OCI-LY7 (cell line): ENCODE data around the gene ISYNA1. TPM values are rescaled to one million over a fixed set of nuclear protein-coding genes. Genes with fewer than 3 reads are reported as not detected.

Source experiments
- BruUV-seq: library from RNA; stranded (reverse); fragments of 400-500 nt; replicated peaks from 2 replicates; lab custom pipeline; 2021; lab: Mats Ljungman, UMichigan
- CTCF ChIA-PET: fragments of 300-600 bp; sonication (Branson Sonifier 250); formaldehyde crosslinking; loops from one replicate; lab custom pipeline; 2022; ENCODE audit warnings: antibody characterized with exemption; ENCODE audit not compliant: unreplicated experiment; lab: Charles Lee
- POLR2A ChIA-PET: fragments of 300-600 bp; sonication (Branson Sonifier 250); formaldehyde crosslinking; loops from one replicate; lab custom pipeline; 2022; ENCODE audit warnings: antibody characterized with exemption; lab: Charles Lee
- DNase-seq: peaks from one replicate; pipeline ENCODE4 v3.0.0-alpha.2; 2015; ENCODE audit warnings: low spot score
- H2AFZ ChIP-seq: fragments of 200-600 bp; sonication (generic), shearing (Covaris generic); 2 replicates; pipeline ENCODE4 v1.6.1; 2014; ENCODE audit warnings: mild to moderate bottlenecking, antibody characterized with exemption, low read length, moderate library complexity
- H3K27ac ChIP-seq: fragments of 200-600 bp; sonication (generic); 2 replicates; pipeline ENCODE4 v1.5.1; 2014; ENCODE audit warnings: mixed run types, low read depth, mild to moderate bottlenecking, moderate library complexity, low read length, inconsistent platforms; ENCODE audit not compliant: poor library complexity, severe bottlenecking
- H3K36me3 ChIP-seq: fragments of 200-600 bp; sonication (generic); 2 replicates; pipeline ENCODE4 v1.6.1; 2014; ENCODE audit warnings: mild to moderate bottlenecking, antibody characterized with exemption, low read length, moderate library complexity, mixed read lengths; ENCODE audit not compliant: insufficient read depth
- H3K4me1 ChIP-seq: fragments of 200-600 bp; sonication (generic); 2 replicates; pipeline ENCODE4 v1.5.1; 2014; ENCODE audit warnings: mild to moderate bottlenecking, low read length; ENCODE audit not compliant: insufficient read depth, poor library complexity, severe bottlenecking
- H3K4me2 ChIP-seq: fragments of 200-600 bp; sonication (generic); 2 replicates; pipeline ENCODE4 v1.6.1; 2014; ENCODE audit warnings: mild to moderate bottlenecking, low read length
- H3K4me3 ChIP-seq: fragments of 200-600 bp; sonication (generic); 2 replicates; pipeline ENCODE4 v1.5.1; 2014; ENCODE audit warnings: mild to moderate bottlenecking, low read depth, low read length; ENCODE audit not compliant: poor library complexity, severe bottlenecking
- H3K79me2 ChIP-seq: fragments of 200-600 bp; sonication (generic); 2 replicates; pipeline ENCODE4 v1.6.1; 2016; ENCODE audit warnings: low read depth, mild to moderate bottlenecking, low read length, moderate library complexity, mixed read lengths; ENCODE audit not compliant: insufficient read depth
- H3K9me2 ChIP-seq: fragments of 200-600 bp; sonication (generic); 2 replicates; pipeline ENCODE4 v1.6.1; 2016; ENCODE audit warnings: mild to moderate bottlenecking, low read length, mixed read lengths; ENCODE audit not compliant: insufficient read depth
- H3K9me3 ChIP-seq: fragments of 200-600 bp; sonication (generic); 2 replicates; pipeline ENCODE4 v1.6.1; 2014; ENCODE audit warnings: mild to moderate bottlenecking, mixed run types, low read length, mixed read lengths
- H4K20me1 ChIP-seq: fragments of 200-600 bp; sonication (generic); 2 replicates; pipeline ENCODE4 v1.6.1; 2014; ENCODE audit warnings: mild to moderate bottlenecking, antibody characterized with exemption, low read length, moderate library complexity, mixed read lengths; ENCODE audit not compliant: insufficient read depth
- EZH2phosphoT487 ChIP-seq: fragments of 200-600 bp; sonication (generic); IDR thresholded peaks from 2 replicates; pipeline ENCODE4 v1.6.1; 2018; ENCODE audit warnings: low read depth, borderline replicate concordance, mild to moderate bottlenecking, mixed run types, antibody characterized with exemption, low read length, moderate library complexity, mixed read lengths
- intact Hi-C: fragments of 100-400 bp; cut with micrococcal nuclease; formaldehyde crosslinking; loops from one replicate; pipeline ENCODE4 v1.10.0; 2022; ENCODE audit not compliant: unreplicated experiment
- total RNA-seq, 2 experiments: library from RNA; depleted of rRNA in 1 of 2; stranded (reverse); fragments of >200 nt in 1 of 2; shearing (Covaris generic) in 1 of 2; gene quantifications; 2 replicates each; pipeline ENCODE4 v1.2.3, GENCODE V29; 2014 to 2022
- TF ChIP-seq, protein P1 (sequence below): fragments of 200-600 bp; sonication (generic); conservative IDR thresholded peaks from 2 replicates; pipeline ENCODE4 v1.5.1; 2014; ENCODE audit warnings: mild to moderate bottlenecking, antibody characterized with exemption, low read length, moderate library complexity, mixed read lengths

Gene ISYNA1
- total RNA-seq, 2 experiments from 2014 or later: 1.8 to 8.9 TPM

DNA sequence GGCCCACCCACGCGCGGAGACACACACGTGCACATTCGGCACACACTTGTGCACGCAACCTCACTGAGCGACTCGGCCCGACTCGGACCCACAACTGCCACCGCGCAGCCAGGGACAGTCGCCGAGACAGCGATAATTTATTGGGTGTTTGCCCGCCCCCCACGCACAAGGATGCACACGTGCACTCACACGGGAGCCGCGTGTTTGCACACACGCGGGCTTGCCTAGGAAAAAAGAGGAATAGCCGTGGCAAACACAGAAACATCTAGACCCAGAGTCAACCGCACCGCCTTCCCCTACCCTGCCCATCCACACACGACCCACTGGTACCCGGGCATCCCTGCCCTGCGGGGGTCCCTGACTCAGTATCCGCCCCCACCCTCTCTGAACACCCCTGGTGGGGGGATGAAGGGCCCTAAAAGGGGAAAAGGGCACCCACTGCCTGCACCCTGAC is 19.9 kb downstream of the ISYNA1 start:
- no peaks in the 10 kb centered on the region for H4K20me1 ChIP-seq
- ChIA-PET CTCF (no interaction called here), POLR2A (interaction anchor here (0.6 to 1.7 kb wide), 3 partner anchors 24 to 96 kb away, joined by 3 read pairs; partner anchors contain the start of gene LSM4)
- no peaks in the 10 kb centered on the region for H3K9me3 ChIP-seq
- TF ChIP-seq, protein P1, sequence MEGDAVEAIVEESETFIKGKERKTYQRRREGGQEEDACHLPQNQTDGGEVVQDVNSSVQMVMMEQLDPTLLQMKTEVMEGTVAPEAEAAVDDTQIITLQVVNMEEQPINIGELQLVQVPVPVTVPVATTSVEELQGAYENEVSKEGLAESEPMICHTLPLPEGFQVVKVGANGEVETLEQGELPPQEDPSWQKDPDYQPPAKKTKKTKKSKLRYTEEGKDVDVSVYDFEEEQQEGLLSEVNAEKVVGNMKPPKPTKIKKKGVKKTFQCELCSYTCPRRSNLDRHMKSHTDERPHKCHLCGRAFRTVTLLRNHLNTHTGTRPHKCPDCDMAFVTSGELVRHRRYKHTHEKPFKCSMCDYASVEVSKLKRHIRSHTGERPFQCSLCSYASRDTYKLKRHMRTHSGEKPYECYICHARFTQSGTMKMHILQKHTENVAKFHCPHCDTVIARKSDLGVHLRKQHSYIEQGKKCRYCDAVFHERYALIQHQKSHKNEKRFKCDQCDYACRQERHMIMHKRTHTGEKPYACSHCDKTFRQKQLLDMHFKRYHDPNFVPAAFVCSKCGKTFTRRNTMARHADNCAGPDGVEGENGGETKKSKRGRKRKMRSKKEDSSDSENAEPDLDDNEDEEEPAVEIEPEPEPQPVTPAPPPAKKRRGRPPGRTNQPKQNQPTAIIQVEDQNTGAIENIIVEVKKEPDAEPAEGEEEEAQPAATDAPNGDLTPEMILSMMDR: no peak
- TF ChIP-seq EZH2phosphoT487: no peak
- peak overlapping the region; percentile 71 for H3K4me2 ChIP-seq
- H3K4me1 ChIP-seq: peaks cover 75% of the 10 kb centered on the region
- no peaks in the 10 kb centered on the region for H3K9me2 ChIP-seq
- no TSS peak for BruUV-seq
- H2AFZ ChIP-seq: no peak overlapping the region
- no peak overlapping the region for H3K4me3 ChIP-seq
- no peak for DNase-seq
- peaks cover 14% of the 10 kb centered on the region; the same call in 1 of the 2 replicates for H3K79me2 ChIP-seq
- no peak overlapping the region for H3K27ac ChIP-seq
- H3K36me3 ChIP-seq: no peaks in the 10 kb centered on the region
- intact Hi-C loops: no loop called here

DNA sequence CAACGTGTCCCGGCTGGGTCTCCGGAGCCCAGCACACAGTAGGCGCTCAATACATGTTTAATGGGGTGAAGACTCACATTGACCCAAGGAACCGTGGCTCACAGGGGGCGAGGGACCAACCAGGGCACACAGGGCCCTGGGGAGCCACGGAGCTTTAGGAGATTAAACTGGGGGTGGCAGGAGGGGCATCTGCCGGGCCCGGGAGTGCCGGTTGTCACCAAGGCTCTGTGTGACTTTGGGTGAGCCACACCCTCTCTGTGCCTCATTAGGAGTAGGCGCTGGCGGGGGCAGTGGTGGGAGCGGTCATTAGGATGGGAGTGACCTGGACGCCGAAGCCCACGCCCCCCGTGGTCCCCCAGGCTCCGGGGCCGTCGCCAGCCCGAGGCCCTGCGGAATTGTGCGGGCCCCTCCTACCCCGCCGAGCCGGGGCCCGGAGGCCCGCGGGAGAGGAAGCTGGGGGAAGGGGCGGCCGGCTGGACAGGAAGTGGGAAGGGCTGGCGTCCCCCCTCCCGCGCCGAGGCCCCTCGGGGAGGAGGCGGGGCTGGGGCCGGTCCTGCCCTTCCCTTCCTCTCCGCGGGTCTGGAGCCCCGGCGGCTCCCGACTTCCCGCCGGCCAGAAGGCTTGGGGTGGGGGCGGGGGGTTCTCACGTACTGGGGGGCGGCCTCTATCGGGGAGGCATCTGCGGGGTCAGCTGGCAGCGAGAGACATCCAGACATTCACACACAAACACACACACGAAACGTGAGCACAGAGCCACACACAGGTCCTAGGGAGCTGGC is 20.5 kb downstream of the ISYNA1 start:
- peaks cover 69% of the 10 kb centered on the region for H3K4me1 ChIP-seq
- no peaks in the 10 kb centered on the region for H3K9me2 ChIP-seq
- POLR2A ChIA-PET: interaction anchor here (0.6 to 1.7 kb wide), 2 partner anchors 71 to 95 kb away, joined by 3 read pairs; partner anchors contain the start of gene LSM4
- H2AFZ ChIP-seq: no peak overlapping the region
- H3K9me3 ChIP-seq: no peaks in the 10 kb centered on the region
- BruUV-seq: no TSS peak
- no peaks in the 10 kb centered on the region for H3K36me3 ChIP-seq
- DNase-seq: no peak
- peaks cover 11% of the 10 kb centered on the region; the same call in 1 of the 2 replicates for H3K79me2 ChIP-seq
- peak overlapping the region; percentile 71 for H3K4me2 ChIP-seq
- no peaks in the 10 kb centered on the region for H4K20me1 ChIP-seq
- no peak overlapping the region for H3K27ac ChIP-seq
- no peak overlapping the region for H3K4me3 ChIP-seq
- TF ChIP-seq, protein P1: no peak
- TF ChIP-seq EZH2phosphoT487: no peak
- CTCF ChIA-PET: no interaction called here
- intact Hi-C loops: no loop called here

DNA sequence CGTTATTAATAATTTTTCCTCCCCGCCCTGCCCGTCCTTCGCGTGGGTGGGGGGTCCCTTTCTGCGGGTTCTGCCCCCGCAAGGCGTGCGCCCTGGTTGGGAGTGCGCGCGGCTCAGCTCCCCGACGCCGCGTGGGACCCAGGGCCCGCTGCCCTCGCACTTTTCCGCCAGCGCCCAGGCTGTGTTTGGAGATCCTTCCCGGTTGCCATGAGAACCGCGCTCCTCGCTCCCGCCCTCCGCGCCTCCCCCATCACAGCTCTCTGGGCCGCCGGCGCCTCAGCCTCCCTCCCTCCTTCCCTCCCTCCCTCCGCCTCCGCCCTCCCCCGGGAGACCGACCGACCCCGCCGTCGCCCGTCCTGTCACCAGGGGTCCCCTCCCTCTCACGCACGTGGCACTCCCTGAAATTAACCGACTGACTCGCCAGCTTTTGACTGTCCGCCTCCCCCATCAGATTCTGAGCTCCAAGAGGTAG is 21.1 kb downstream of the ISYNA1 start:
- no peaks in the 10 kb centered on the region for H3K36me3 ChIP-seq
- H3K79me2 ChIP-seq: peaks cover 5% of the 10 kb centered on the region; the same call in 1 of the 2 replicates
- POLR2A ChIA-PET: no interaction called here
- no TSS peak for BruUV-seq
- H3K4me1 ChIP-seq: peaks cover 62% of the 10 kb centered on the region
- no peaks in the 10 kb centered on the region for H4K20me1 ChIP-seq
- TF ChIP-seq, protein P1: no peak
- no peak for TF ChIP-seq EZH2phosphoT487
- H3K27ac ChIP-seq: no peak overlapping the region
- H2AFZ ChIP-seq: no peak overlapping the region
- no peaks in the 10 kb centered on the region for H3K9me2 ChIP-seq
- intact Hi-C loops: no loop called here
- no peak for DNase-seq
- CTCF ChIA-PET: no interaction called here
- H3K4me3 ChIP-seq: no peak overlapping the region
- peak overlapping the region; percentile 71 for H3K4me2 ChIP-seq
- no peaks in the 10 kb centered on the region for H3K9me3 ChIP-seq
